GM12891 (cell line): ENCODE results near the gene FRMD5.

ENCODE experiments used
- PAX5 ChIP-seq: IDR thresholded peaks from 2 replicates; pipeline ENCODE4 v1.6.1; 2011; ENCODE audit warnings: low read length, moderate library complexity, mild to moderate bottlenecking; ENCODE audit not compliant: insufficient read depth, severe bottlenecking
- POLR2A ChIP-seq: IDR thresholded peaks from 2 replicates; pipeline ENCODE4 v1.6.1; 2011; ENCODE audit warnings: low read depth, low read length, control low read depth
- POLR2AphosphoS5 ChIP-seq: IDR thresholded peaks from 2 replicates; pipeline ENCODE4 v1.6.1; 2011; ENCODE audit warnings: low read depth, low read length, control low read depth
- POU2F2 ChIP-seq: IDR thresholded peaks from 2 replicates; pipeline ENCODE4 v1.6.1; 2011; ENCODE audit warnings: low read depth, mild to moderate bottlenecking, control low read depth, low read length, moderate library complexity
- SPI1 ChIP-seq: IDR thresholded peaks from 2 replicates; pipeline ENCODE4 v1.6.1; 2011; ENCODE audit warnings: low read depth, low read length, control low read depth
- TAF1 ChIP-seq: IDR thresholded peaks from 2 replicates; pipeline ENCODE4 v1.6.1; 2011; ENCODE audit warnings: low read depth, low read length, control low read depth

GRCh38 chr15:43826508-43827341, 368.3 kb downstream of the FRMD5 start, which contains the start of gene WDR76:
- TF ChIP-seq POLR2A (0 out of 2 replicates have a peak, but pooled peaks have one; percentile 38), TAF1 (0 out of 2 replicates have a peak, but pooled peaks have one; percentile 12), POLR2AphosphoS5 (no peak), POU2F2 (no peak), PAX5 (no peak), SPI1 (no peak)
